SJCRH30 (cell line): Measurements from ENCODE around the gene BCL11B. TPM values are rescaled to one million over a fixed set of nuclear protein-coding genes. Genes with fewer than 3 reads are reported as not detected.

Experiments used
- DNase-seq, 2 experiments: peaks; one replicate each; pipeline ENCODE4 v3.0.0-alpha.2; 2015 to 2020
- H3K27ac ChIP-seq: fragments of 250-450 bp; sonication (Bioruptor Pico); 2 replicates; pipeline ENCODE4 v1.5.1; 2020; ENCODE audit warnings: mild to moderate bottlenecking, moderate library complexity
- H3K27me3 ChIP-seq: fragments of 250-450 bp; sonication (Bioruptor Pico); 2 replicates; pipeline ENCODE4 v1.5.1; 2020; ENCODE audit warnings: mild to moderate bottlenecking, moderate library complexity
- H3K36me3 ChIP-seq: fragments of 250-450 bp; sonication (Bioruptor Pico); 2 replicates; pipeline ENCODE4 v1.5.1; 2020; ENCODE audit warnings: mild to moderate bottlenecking, moderate library complexity
- H3K4me1 ChIP-seq: fragments of 250-450 bp; sonication (Bioruptor Pico); 2 replicates; pipeline ENCODE4 v1.5.1; 2020; ENCODE audit warnings: mild to moderate bottlenecking, moderate library complexity
- H3K4me3 ChIP-seq: fragments of 250-450 bp; sonication (Bioruptor Pico); 2 replicates; pipeline ENCODE4 v1.5.1; 2020; ENCODE audit warnings: mild to moderate bottlenecking, moderate library complexity
- H3K9me3 ChIP-seq: fragments of 250-450 bp; sonication (Bioruptor Pico); replicated peaks from 2 replicates; pipeline ENCODE4 v1.5.1; 2020; ENCODE audit warnings: mild to moderate bottlenecking, moderate library complexity
- total RNA-seq: library from RNA; depleted of rRNA; stranded (reverse); fragments of >200 nt; shearing (Covaris generic); gene quantifications from 2 replicates; pipeline ENCODE4 v1.2.3, GENCODE V29; 2014

Gene BCL11B
- total RNA-seq, 1 experiment from 2014 or later = 2.2 TPM

DNA sequence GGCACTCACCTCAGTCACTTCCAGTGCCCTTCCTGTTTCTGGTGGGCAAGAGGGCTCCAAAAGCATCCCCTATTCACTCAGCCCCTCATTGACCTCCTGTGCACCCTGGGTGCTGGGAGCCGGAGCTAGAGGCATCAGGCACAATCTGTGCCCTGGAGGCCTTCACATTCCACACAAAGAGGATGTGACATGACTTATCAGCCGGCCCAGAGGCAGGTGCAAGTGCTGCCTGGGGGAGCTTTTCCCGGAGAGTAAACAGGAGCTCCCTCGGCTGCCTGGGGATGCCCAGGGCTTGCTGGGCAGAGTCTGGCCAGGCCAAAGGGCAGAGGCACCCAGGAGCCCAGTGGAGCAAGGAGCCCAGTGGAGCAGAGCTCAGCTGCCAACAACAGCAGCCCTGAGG, 64.5 kb downstream of the BCL11B start:
- H3K36me3 ChIP-seq = no peaks in the 10 kb centered on the region
- H3K4me1 ChIP-seq = peaks cover 2% of the 10 kb centered on the region; the same call in 1 of the 2 replicates
- no peaks in the 10 kb centered on the region for H3K27me3 ChIP-seq
- H3K27ac ChIP-seq = no peak overlapping the region
- no peak overlapping the region for H3K4me3 ChIP-seq
- no peaks in the 10 kb centered on the region for H3K9me3 ChIP-seq
- DNase-seq = no peak

DNA sequence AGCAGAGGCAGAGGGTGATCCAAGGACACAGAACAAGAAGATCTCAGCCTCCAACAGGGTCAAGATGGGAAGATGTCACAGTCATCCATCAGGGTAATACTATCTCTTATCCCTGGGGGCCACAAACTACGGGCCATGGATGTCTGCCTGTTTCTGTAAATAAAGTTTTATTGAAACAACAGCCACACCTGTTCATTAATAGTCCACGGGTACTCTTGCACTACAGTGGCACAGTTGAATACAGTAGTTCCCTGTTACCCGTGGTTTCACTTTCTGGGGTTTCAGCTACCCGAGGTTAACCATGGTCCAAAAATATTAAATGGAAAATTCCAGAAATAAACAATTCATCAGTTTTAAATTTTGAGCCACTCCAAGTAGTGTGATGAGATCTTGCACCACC, 65.9 kb downstream of the BCL11B start:
- no peak for DNase-seq
- no peaks in the 10 kb centered on the region for H3K36me3 ChIP-seq

DNA sequence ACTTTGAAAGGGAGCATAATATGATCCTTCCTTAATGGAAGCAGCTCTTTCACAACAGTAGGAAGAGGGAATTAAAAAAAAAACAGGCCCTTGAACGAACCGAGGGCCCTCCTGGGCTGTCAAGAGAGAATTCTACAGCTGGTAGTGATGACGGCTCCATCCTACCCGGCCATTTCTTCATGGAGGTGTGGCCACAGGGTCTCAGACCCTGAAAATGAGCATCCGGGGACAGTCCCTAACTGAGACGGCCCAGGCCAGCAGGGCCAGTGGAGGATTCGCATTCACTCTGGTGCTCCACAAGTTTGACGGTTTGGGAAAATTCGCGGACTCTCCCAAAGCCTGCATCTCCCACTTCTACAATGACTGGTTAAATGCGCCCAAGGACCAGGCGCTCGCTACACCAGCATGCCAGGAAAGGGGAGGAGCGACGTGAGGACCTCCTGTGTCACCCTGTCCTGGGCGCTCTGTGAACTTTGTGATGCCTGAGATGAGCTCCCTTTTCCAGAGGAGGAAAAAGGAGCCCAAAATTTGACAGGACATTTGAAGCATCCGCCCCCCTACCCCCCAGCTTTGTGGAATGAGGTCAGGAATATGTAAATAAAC, 66.8 kb downstream of the BCL11B start:
- Histone ChIP-seq H3K4me1 (peaks cover 5% of the 10 kb centered on the region; the same call in 1 of the 2 replicates), H3K27ac (no peak overlapping the region), H3K4me3 (no peak overlapping the region), H3K36me3 (no peaks in the 10 kb centered on the region), H3K9me3 (no peaks in the 10 kb centered on the region), H3K27me3 (no peaks in the 10 kb centered on the region)
- no peak for DNase-seq

More for the DNA sequence above, 65.9 kb downstream of the BCL11B start:
- H3K27me3 ChIP-seq = no peaks in the 10 kb centered on the region
- no peak overlapping the region for H3K4me3 ChIP-seq
- peaks cover 5% of the 10 kb centered on the region; the same call in 1 of the 2 replicates for H3K4me1 ChIP-seq
- H3K9me3 ChIP-seq = no peaks in the 10 kb centered on the region
- no peak overlapping the region for H3K27ac ChIP-seq

DNA sequence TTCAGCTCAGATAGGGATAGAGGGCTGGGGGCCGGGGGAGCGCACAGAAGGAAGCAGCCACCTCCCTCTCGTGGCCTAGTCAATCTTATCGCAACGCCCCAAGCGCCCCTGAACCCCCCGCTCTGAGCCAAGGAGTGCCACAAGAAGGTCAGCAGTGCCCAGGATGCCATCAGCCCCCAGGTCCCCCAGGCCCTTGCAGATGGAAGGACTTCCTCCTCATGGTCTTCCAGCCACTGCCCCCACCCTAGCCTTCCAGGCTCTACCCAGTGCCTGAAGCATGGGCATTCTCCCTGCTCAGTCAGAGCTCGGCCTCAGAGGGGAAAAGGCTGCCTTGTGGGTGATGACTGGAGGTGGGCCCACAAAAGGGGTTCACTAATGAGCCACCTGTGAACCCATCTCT, 68.2 kb downstream of the BCL11B start:
- no peaks in the 10 kb centered on the region for H3K27me3 ChIP-seq
- no peaks in the 10 kb centered on the region for H3K36me3 ChIP-seq
- DNase-seq = no peak
- no peaks in the 10 kb centered on the region for H3K9me3 ChIP-seq
- no peak overlapping the region for H3K4me3 ChIP-seq
- peaks cover 12% of the 10 kb centered on the region for H3K4me1 ChIP-seq
- H3K27ac ChIP-seq = no peak overlapping the region

DNA sequence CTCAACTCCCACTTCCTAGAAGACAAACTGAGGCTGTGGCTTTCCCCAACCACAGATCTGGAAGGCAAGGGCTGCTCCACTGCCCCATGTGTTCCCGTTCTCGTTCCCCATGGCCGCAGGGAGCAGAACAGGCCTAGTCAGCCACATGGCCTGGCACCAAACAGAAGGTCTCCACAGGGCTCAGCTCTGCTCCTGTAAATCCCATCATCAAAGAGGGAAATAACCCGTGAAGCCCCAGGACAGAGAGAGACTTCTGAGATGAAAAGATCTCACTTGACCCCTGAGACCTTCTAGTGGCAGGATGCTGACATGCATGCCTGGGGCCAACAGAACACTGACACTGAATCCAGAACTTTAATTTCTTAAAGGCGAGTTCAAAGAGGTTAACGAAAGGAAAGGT, 68.9 kb downstream of the BCL11B start:
- no peak for DNase-seq
- Histone ChIP-seq H3K27ac (no peak overlapping the region), H3K9me3 (no peaks in the 10 kb centered on the region), H3K27me3 (no peaks in the 10 kb centered on the region), H3K4me1 (peaks cover 15% of the 10 kb centered on the region), H3K36me3 (no peaks in the 10 kb centered on the region), H3K4me3 (no peak overlapping the region)

DNA sequence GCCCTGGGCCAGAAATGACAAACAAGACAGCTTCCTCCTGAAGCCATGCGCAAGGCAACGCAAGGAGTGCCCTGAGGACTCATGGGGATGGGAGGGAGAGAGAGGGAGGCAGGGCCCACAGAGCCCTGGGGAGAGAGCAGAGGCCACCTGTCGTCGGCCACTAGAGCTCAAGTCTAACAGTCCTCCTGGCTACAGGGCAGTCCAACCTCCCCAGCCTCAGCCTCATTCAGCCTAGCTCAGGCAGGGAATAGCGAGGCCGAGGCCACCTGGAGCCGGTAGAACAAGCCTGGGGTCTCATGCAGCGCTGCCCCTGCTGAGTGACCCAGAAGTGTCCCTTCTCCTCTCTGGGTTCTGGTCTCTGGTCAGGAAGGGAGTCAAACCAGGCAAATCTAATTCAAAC, 69.5 kb downstream of the BCL11B start:
- peaks cover 15% of the 10 kb centered on the region for H3K4me1 ChIP-seq
- no peaks in the 10 kb centered on the region for H3K27me3 ChIP-seq
- H3K9me3 ChIP-seq = no peaks in the 10 kb centered on the region
- H3K27ac ChIP-seq = no peak overlapping the region
- peak; percentile 54 to 75 for DNase-seq
- H3K36me3 ChIP-seq = no peaks in the 10 kb centered on the region
- H3K4me3 ChIP-seq = no peak overlapping the region

DNA sequence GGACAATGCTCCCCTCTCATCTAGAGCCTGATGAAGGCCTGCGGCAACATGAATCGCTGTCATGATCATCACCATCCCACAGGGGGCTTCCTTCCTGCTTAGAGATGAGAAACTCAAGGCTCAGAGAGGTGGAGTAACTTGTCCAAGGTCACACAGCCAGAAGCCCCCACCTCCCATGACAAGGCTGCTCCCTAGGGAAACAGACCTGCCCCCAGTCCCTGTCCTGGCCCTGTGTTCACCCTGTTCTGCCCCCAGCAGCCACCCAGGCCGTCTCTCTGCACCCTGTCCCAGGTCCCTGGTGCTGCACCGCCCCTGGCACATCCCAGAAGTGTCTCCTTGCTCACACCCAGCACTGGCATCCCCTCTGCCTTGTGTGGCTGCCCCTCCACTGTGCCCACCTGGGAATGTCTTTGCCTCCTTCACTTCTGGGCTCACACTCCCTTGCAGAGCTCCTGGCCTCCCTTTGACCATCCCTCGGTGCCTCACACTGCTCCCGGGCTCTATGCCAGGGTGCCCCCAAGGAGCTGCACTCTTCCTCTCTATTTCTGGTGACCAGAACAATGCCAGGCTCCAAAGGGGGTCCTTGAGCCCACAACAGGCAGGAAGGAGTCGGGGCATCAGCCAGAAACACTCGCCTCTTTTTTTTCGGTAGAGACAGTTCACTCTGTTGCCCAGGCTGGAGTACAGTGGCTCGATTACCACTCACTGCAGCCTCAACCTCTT, 70.5 kb downstream of the BCL11B start:
- DNase-seq = no peak
- Histone ChIP-seq H3K27me3 (no peaks in the 10 kb centered on the region), H3K9me3 (no peaks in the 10 kb centered on the region), H3K4me3 (no peak overlapping the region), H3K27ac (no peak overlapping the region), H3K4me1 (peaks cover 15% of the 10 kb centered on the region), H3K36me3 (no peaks in the 10 kb centered on the region)

DNA sequence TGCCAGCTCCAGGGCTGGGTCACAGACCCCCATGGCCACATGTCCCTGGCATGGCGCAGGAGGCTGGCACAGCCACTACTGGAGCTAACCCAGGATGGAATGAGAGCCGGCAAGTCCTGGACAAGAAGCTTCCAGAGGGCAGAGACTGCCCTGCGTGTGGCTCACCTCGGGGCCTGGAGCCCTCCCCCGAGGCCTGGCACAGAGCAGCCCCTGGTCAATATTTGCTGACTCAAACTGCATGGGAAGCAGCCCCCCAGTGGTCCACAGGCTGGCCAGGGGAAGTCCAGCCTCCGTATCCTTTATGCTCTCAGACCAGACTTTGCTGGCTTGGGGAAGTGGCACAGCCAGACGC, 71.4 kb downstream of the BCL11B start:
- Histone ChIP-seq H3K36me3 (no peaks in the 10 kb centered on the region), H3K27me3 (no peaks in the 10 kb centered on the region), H3K4me3 (no peak overlapping the region), H3K9me3 (no peaks in the 10 kb centered on the region), H3K27ac (no peak overlapping the region), H3K4me1 (peaks cover 15% of the 10 kb centered on the region)
- no peak for DNase-seq

DNA sequence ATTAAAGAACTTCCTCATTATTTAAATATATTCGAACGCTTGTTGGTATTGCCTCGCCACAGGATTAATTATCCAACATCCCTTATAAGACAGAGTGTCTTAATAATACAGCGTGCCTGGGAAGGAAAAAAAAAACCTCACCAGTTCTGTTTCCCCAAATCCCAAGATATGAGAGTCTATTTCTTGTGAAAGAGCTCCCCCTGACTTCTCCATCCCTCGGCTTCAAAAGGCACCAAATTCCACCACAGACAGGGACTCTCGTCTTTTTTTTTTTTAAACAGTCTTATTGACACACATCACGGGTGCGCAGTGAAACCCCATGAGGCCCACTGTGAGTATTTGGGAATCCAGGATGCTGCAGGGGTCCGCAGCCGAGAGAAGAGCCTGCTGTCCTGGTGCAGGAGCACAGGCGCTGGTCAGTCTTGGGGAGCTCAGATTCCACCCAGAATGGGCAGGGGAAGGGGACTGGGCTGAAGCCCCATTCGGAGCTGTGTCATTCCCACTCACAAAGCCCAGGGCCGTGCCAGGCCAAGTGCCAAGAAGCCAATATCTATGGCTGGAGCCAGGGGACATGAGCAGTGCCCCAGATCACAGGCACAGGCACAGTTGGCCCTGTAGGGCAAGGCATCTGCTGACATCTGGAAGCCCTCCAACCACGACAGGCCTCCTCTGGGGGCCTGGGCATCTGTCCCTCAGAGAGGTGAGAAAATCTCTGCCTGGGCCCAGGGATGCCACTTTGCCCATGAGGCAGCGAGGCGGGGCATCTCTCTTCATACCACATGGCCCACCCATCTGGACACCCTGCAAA, 71.9 kb downstream of the BCL11B start:
- H3K4me3 ChIP-seq = no peak overlapping the region
- H3K36me3 ChIP-seq = no peaks in the 10 kb centered on the region
- peaks cover 15% of the 10 kb centered on the region for H3K4me1 ChIP-seq
- H3K27ac ChIP-seq = no peak overlapping the region
- no peaks in the 10 kb centered on the region for H3K9me3 ChIP-seq
- H3K27me3 ChIP-seq = no peaks in the 10 kb centered on the region
- DNase-seq = peak in 1 of 2 experiments; percentile 47

DNA sequence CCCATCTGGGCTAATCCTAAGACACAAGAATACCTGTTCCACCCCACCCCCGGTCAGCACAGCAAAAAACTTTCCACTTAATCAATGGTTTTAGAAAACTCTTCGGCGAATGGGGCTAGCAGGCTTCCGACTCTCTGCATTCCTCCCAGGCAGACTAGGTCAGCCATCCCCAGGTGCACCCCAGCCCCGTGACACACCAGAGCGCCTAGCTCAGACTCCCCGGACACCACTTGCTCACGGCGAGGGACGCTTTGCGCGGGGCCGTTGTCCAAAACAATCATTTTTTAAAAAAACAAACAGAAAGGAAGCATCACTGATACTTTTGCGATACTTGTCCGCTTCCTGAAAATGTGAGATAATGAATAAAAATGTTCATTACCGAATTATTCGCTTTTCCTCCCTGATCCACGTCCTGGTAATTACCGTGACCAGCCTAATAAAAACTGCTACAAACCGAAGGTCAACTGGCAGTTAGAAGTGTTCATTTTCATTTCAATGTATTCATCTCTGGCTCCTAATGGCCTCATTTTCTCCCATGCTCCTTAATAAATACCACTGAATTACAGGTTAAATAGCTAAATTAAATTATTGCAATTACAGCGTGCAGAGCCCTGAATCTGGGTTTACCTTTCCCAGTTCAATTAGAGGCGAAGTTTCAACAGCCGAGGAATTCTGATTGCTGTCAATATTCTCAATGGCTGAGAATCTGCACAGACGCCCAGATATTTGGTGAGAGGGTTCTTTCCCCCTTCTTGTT, 73.1 kb downstream of the BCL11B start:
- no peaks in the 10 kb centered on the region for H3K36me3 ChIP-seq
- H3K4me3 ChIP-seq = peak overlapping the region; percentile 34
- DNase-seq = peak in 1 of 2 experiments; percentile 23
- no peaks in the 10 kb centered on the region for H3K27me3 ChIP-seq
- peaks cover 15% of the 10 kb centered on the region for H3K4me1 ChIP-seq
- H3K27ac ChIP-seq = peak overlapping the region; percentile 40
- no peaks in the 10 kb centered on the region for H3K9me3 ChIP-seq

DNA sequence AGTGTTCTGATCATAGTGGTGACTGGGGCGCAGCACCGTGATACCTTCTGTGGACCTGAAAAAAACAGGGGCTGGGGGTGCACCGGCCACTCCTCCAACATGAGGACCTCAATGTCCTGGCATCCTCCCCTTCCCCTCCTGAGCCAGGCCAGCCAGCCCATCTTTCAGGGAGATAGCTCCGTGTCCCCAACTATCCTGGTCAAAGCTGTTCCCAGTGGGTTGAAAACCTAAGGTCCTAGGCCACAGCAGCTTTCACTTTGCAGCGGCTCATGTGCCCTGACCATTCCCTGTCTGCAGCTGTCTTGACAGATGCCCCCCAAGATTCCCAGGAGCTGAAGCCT, 75.7 kb downstream of the BCL11B start:
- H3K4me1 ChIP-seq = peaks cover 11% of the 10 kb centered on the region
- no peaks in the 10 kb centered on the region for H3K9me3 ChIP-seq
- H3K27me3 ChIP-seq = no peaks in the 10 kb centered on the region
- H3K36me3 ChIP-seq = no peaks in the 10 kb centered on the region
- no peak overlapping the region for H3K27ac ChIP-seq
- DNase-seq = no peak
- H3K4me3 ChIP-seq = no peak overlapping the region

DNA sequence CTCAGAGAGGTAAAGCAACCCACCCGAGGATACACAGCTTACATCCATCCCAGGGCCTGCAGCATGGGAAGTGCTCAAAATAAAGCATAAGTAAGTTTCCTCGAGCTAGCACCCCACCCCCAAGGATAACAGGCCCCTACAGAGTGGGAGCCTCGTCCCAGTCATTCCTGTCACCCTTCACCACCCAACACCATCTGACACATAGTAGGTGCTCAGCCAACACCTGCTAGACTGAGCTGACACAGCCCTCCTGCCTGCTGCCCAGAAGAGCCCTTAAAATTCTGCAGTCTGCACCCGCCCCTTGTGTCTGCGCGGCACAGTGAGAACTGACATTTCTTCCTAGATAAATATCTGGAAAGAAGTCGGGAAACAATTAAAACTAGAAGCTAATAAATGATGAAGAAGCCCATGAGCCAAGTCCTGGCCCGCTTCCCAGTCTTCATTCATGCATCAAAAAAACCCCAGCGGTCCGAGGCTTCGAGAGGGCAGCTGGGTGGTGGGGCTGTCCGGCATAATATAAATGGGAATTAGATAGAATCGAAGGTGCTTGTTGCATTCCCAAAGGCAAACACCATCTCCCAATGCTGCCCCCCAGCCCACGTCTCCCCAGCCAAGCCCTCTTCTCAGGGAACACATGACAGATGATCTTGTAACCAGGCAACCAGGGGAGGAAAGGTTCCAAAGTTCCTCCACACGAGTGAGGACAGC, 76.2 kb downstream of the BCL11B start:
- no peak overlapping the region for H3K27ac ChIP-seq
- no peaks in the 10 kb centered on the region for H3K36me3 ChIP-seq
- H3K4me1 ChIP-seq = peaks cover 11% of the 10 kb centered on the region
- no peak overlapping the region for H3K4me3 ChIP-seq
- no peak for DNase-seq
- H3K9me3 ChIP-seq = no peaks in the 10 kb centered on the region
- no peaks in the 10 kb centered on the region for H3K27me3 ChIP-seq

DNA sequence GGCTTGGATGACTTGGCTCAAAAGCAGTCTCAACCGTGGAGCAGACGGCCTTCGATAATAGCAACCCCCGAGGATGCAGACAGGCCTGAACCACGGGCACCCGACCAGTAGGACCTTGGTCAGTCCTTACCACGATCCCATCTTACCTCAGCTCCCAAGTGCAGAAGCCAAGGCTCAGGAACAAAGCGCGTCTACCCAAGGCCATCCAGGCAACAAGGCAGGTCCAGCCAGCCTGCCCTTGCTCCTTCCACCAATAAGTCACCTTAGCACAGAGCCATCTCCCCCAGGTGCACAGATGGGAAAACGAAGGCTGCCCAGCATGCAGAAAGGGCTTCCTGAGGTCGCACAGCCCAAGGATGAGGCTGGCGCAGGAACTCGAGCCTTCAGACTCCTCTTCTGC, 77.3 kb downstream of the BCL11B start:
- H3K9me3 ChIP-seq = no peaks in the 10 kb centered on the region
- no peak overlapping the region for H3K4me3 ChIP-seq
- no peaks in the 10 kb centered on the region for H3K36me3 ChIP-seq
- peaks cover 11% of the 10 kb centered on the region for H3K4me1 ChIP-seq
- DNase-seq = no peak
- H3K27me3 ChIP-seq = no peaks in the 10 kb centered on the region; the same call in 1 of the 2 replicates
- H3K27ac ChIP-seq = no peak overlapping the region

DNA sequence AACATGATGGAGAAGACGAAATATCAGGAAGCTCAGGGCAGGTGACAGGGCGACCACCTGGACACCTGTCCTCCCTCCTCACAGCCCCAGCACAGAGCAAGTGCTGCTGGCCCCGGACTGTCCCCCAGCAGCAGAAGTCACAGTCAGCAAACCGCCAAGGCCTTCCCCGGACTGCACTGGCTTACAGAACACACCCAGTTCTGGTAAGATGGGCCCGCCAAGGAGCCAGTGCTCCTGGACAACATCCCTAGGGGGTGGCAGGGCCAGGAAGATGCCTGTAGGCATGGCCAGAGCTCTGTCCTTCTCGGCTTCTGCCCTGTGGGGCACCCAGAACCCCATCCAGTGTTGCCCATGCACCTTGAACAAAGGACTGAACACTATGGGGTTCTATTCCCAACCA, 77.9 kb downstream of the BCL11B start:
- DNase-seq = no peak
- H3K9me3 ChIP-seq = no peaks in the 10 kb centered on the region
- H3K27me3 ChIP-seq = no peaks in the 10 kb centered on the region; the same call in 1 of the 2 replicates
- no peaks in the 10 kb centered on the region for H3K36me3 ChIP-seq
- H3K4me3 ChIP-seq = no peak overlapping the region
- H3K27ac ChIP-seq = no peak overlapping the region
- peaks cover 6% of the 10 kb centered on the region for H3K4me1 ChIP-seq
